ENCODE data around the gene IARS2. TPM values are rescaled to one million over a fixed set of nuclear protein-coding genes. Genes with fewer than 3 reads are reported as not detected.

IARS2 gene
- polyA plus RNA-seq, 3 donors = 11.8 to 42.6 (median 36.8) TPM

DNA sequence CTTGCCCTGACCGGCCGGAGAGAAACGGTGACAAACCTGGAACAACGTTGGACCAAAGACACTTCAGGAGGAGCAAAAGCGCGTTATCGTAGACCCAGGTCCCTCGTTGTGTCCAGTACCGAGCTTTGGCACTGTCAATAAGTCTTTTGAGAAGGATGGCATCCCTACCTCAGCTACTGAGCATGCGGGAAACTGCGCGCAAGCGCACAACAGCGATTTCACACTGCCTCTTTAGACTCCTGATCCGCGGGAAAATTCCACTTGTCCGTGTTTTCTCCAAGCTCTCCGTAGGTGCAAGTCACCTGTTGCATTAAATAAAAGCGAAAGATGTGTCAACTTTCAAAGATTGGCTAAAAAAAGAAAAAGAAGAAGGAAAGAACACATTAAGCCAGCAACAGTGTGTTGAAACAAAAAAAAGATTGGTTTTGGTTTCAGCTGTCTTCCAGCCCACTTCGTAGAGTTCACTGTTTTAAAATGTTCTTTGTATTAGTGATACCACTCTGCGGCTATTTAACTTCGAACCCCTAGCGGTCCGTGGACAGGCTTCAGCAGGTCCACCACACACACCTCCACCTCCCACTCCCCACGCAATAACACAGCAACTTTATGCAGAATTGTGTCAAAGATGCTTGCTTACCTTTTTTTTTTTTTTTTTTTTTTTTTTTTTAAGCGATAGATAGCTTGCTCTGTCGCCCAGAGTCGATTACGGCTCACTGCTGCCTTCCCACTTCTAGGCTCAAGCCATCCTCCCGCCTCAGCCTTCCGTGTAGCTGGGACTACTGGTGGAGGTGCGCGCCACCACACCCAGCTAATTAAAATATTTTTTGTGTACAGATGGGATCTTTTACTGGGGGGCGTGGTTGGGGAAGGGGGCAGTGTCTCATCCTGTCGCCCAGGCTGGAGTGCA is 4.0 kb upstream of the IARS2 start, which contains the start of gene BPNT1:
Gene BPNT1 (minus strand): TSS at position 139 of the 907 bp plus-strand sequence. CDS start 9,942 bp downstream, outside the sequence.
- Mint-ChIP-seq H3K36me3 (no peaks in the 10 kb centered on the region), H3K27me3 (ENCODE audit: low read depth in 3 of 3) (no peaks in the 10 kb centered on the region), H3K4me1 (peaks cover 26% of the 10 kb centered on the region), H3K4me3 (peak within 1 kb of the TSS; percentile 93 to 99), H3K27ac (peak within 1 kb of the TSS; percentile 85 to 97 (median 91)), H3K9me3 (no peaks in the 10 kb centered on the region)
- no peaks in the 10 kb centered on the region for H3K9me3 ChIP-seq (replicated peaks in 1 of 2; ENCODE audit: control insufficient read depth in 1 of 2, insufficient read depth in 1 of 2, low read length in 2 of 2)
- no peaks in the 10 kb centered on the region for H3K36me3 ChIP-seq (replicated peaks in 1 of 2; ENCODE audit: control insufficient read depth in 1 of 2, insufficient read depth in 2 of 2, low read length in 2 of 2)
- H3K79me2 ChIP-seq (ENCODE audit: insufficient read depth, low read length) = peaks cover 16% of the 10 kb centered on the region
- no peaks in the 10 kb centered on the region for H3K27me3 ChIP-seq (ENCODE audit: control insufficient read depth in 2 of 2, insufficient read depth in 2 of 2, low read length in 2 of 2)
- peak; percentile 90 to 98 (median 95) for DNase-seq
- TF ChIP-seq, protein P1, sequence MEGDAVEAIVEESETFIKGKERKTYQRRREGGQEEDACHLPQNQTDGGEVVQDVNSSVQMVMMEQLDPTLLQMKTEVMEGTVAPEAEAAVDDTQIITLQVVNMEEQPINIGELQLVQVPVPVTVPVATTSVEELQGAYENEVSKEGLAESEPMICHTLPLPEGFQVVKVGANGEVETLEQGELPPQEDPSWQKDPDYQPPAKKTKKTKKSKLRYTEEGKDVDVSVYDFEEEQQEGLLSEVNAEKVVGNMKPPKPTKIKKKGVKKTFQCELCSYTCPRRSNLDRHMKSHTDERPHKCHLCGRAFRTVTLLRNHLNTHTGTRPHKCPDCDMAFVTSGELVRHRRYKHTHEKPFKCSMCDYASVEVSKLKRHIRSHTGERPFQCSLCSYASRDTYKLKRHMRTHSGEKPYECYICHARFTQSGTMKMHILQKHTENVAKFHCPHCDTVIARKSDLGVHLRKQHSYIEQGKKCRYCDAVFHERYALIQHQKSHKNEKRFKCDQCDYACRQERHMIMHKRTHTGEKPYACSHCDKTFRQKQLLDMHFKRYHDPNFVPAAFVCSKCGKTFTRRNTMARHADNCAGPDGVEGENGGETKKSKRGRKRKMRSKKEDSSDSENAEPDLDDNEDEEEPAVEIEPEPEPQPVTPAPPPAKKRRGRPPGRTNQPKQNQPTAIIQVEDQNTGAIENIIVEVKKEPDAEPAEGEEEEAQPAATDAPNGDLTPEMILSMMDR (IDR thresholded peaks at IDR 0.05) = no peak
- H3K9ac ChIP-seq (ENCODE audit: insufficient read depth, low read length, poor library complexity, severe bottlenecking) = peak within 1 kb of the TSS; percentile 59
- intact Hi-C loops (cut with micrococcal nuclease) = loop anchor here (5.0 kb wide), 1 partner anchor 43 kb away; the partner anchor contains the start of gene EPRS1 (in 2 of the 2)
- H3K27ac ChIP-seq (ENCODE audit: low read depth in 1 of 2, low read length in 2 of 2) = peak within 1 kb of the TSS; percentile 69 to 74
- WGBS (ENCODE audit: insufficient coverage) = 0% methylated on average over 19 of the region's 35 CpGs
- peak within 1 kb of the TSS; percentile 82 for H3K4me2 ChIP-seq (replicated peaks; ENCODE audit: extremely low read depth, low read length, poor library complexity, severe bottlenecking)
- no peaks in the 10 kb centered on the region for H4K20me1 ChIP-seq (ENCODE audit: insufficient read depth, low read length)
- peak within 1 kb of the TSS; percentile 59 to 88 (median 82) for H3K4me3 ChIP-seq (replicated peaks in 1 of 3; ENCODE audit: low read depth in 2 of 3, low read length in 3 of 3)
- H3K4me1 ChIP-seq (ENCODE audit: control insufficient read depth in 1 of 2, insufficient read depth in 2 of 2, low read length in 2 of 2) = peaks cover 16 to 30% of the 10 kb centered on the region in 2 donors
- peak within 1 kb of the TSS; percentile 92 for H2AFZ ChIP-seq (ENCODE audit: insufficient read depth, low read depth, low read length, poor library complexity, severe bottlenecking)

DNA sequence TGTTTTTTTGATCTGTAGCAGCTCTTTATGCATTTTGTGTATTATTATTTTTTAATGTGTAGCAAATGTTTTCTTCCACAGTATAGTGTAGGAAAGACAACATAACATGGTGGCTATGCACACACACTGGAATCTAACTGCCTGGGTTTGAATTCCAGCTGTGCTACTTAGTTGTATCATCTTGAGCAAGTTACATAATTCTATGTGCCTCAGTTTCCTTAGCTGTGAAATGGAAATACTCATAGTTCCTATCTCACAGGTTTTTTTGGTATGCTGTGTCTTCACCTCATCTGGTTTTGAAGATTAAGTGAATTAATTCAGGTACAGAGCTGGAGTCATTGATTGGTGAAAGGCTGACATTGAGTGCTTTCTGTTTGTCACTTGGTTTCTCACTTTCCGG is 1.2 kb upstream of the IARS2 start:
- peaks cover 35% of the 10 kb centered on the region for H3K4me1 Mint-ChIP-seq
- H3K79me2 ChIP-seq (ENCODE audit: insufficient read depth, low read length) = peaks cover 23% of the 10 kb centered on the region
- H2AFZ ChIP-seq (ENCODE audit: insufficient read depth, low read depth, low read length, poor library complexity, severe bottlenecking) = no peak overlapping the region
- H3K4me2 ChIP-seq (replicated peaks; ENCODE audit: extremely low read depth, low read length, poor library complexity, severe bottlenecking) = no peak overlapping the region
- H3K9me3 Mint-ChIP-seq = no peaks in the 10 kb centered on the region
- H3K4me3 Mint-ChIP-seq = no peak overlapping the region
- H3K27me3 Mint-ChIP-seq (ENCODE audit: low read depth in 3 of 3) = no peaks in the 10 kb centered on the region
- DNase-seq = no peak
- H3K9me3 ChIP-seq (replicated peaks in 1 of 2; ENCODE audit: control insufficient read depth in 1 of 2, insufficient read depth in 1 of 2, low read length in 2 of 2) = no peaks in the 10 kb centered on the region
- no peak overlapping the region for H3K4me3 ChIP-seq (replicated peaks in 1 of 3; ENCODE audit: low read depth in 2 of 3, low read length in 3 of 3)
- H4K20me1 ChIP-seq (ENCODE audit: insufficient read depth, low read length) = no peaks in the 10 kb centered on the region
- WGBS (ENCODE audit: insufficient coverage) = no CpG with 5 or more reads among the region's 1 CpG
- H3K27ac Mint-ChIP-seq = no peak overlapping the region
- peaks cover 19 to 34% of the 10 kb centered on the region in 2 donors for H3K4me1 ChIP-seq (ENCODE audit: control insufficient read depth in 1 of 2, insufficient read depth in 2 of 2, low read length in 2 of 2)
- no peak overlapping the region for H3K9ac ChIP-seq (ENCODE audit: insufficient read depth, low read length, poor library complexity, severe bottlenecking)
- peaks cover 0 to 6% of the 10 kb centered on the region in 2 donors for H3K36me3 ChIP-seq (replicated peaks in 1 of 2; ENCODE audit: control insufficient read depth in 1 of 2, insufficient read depth in 2 of 2, low read length in 2 of 2)
- no peaks in the 10 kb centered on the region for H3K27me3 ChIP-seq (ENCODE audit: control insufficient read depth in 2 of 2, insufficient read depth in 2 of 2, low read length in 2 of 2)
- intact Hi-C loops (cut with micrococcal nuclease) = loop anchor here (5.0 kb wide), 1 partner anchor 45 kb away; the partner anchor contains the start of gene EPRS1 (in 2 of the 2)
- TF ChIP-seq, protein P1 (IDR thresholded peaks at IDR 0.05) = no peak
- peaks cover 12 to 21% of the 10 kb centered on the region in 2 donors for H3K36me3 Mint-ChIP-seq
- H3K27ac ChIP-seq (ENCODE audit: low read depth in 1 of 2, low read length in 2 of 2) = no peak overlapping the region
